Activated T-helper 2 cell treated with anti-CD3 and anti-CD28 coated beads, Interferon-gamma antibody, Interleukin-2, Interleukin-4, amounts not matched to agents 10 μg/mL and 5 μg/mL and 100 μg/mL, durations not matched to agents 14 hours and 24 hours and 36 hours (primary cell): Measurements from ENCODE around the gene SLC36A4. TPM values are rescaled to one million over a fixed set of nuclear protein-coding genes. Genes with fewer than 3 reads are reported as not detected.

Experiments used
- DNase-seq: peaks from one replicate; pipeline ENCODE4 v3.0.0; 2021; ENCODE audit warnings: low spot score
- H3K27ac Mint-ChIP-seq: one replicate; pipeline ENCODE4 v1.8.0; 2021; ENCODE audit warnings: mixed read lengths
- H3K27me3 Mint-ChIP-seq: one replicate; pipeline ENCODE4 v1.8.0; 2021; ENCODE audit warnings: low read depth, mixed read lengths
- H3K36me3 Mint-ChIP-seq: one replicate; pipeline ENCODE4 v1.8.0; 2021; ENCODE audit warnings: low read depth, mixed read lengths
- H3K4me1 Mint-ChIP-seq: one replicate; pipeline ENCODE4 v1.8.0; 2021; ENCODE audit warnings: low read depth, mixed read lengths
- H3K4me3 Mint-ChIP-seq: one replicate; pipeline ENCODE4 v1.8.0; 2021; ENCODE audit warnings: low read depth, mild to moderate bottlenecking, moderate library complexity, mixed read lengths
- H3K9me3 Mint-ChIP-seq: one replicate; pipeline ENCODE4 v1.8.0; 2021; ENCODE audit warnings: mixed read lengths
- intact Hi-C: fragments of 100-400 bp; cut with micrococcal nuclease; formaldehyde crosslinking; loops from one replicate; pipeline ENCODE4 v1.15.1; 2023
- total RNA-seq: library from RNA; stranded (reverse); gene quantifications from 2 replicates; pipeline ENCODE4 v1.2.3, GENCODE V29; 2022

The SLC36A4 gene
- total RNA-seq, 1 donor from 2014 or later, result 18.9 TPM

DNA sequence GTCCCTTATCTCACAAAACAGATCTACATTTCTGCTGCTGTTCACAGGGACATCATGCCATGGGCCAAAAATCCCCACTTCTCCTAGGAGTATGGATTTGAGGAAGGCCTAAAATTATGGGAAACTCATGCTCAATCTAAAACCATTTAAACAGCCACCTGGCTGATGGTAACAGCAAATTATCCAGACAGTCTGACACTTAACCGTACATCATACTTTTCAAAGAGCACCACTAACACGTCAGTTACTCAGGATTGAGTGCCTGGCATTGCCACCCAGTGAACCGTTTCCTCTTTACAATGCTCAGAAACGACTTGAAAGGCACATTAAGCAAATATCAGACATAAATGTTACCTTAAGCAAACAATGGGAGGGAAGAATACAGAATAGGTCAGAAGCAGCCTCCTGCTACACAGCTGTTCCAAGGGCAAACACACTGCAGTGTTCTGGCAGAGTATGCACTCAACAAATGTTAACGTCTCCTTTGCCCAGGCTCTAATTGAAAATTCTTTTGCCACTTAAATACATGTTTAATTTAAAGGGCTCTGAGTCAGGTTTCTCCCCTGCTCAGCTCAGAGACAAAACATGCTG lies 18.8 kb upstream of the SLC36A4 start:
- intact Hi-C loops, result no loop called here
- Mint-ChIP-seq H3K4me1 (no peaks in the 10 kb centered on the region), H3K9me3 (no peaks in the 10 kb centered on the region), H3K36me3 (no peaks in the 10 kb centered on the region), H3K27me3 (peaks cover 6% of the 10 kb centered on the region), H3K27ac (no peak overlapping the region), H3K4me3 (no peak overlapping the region)
- DNase-seq, result no peak

DNA sequence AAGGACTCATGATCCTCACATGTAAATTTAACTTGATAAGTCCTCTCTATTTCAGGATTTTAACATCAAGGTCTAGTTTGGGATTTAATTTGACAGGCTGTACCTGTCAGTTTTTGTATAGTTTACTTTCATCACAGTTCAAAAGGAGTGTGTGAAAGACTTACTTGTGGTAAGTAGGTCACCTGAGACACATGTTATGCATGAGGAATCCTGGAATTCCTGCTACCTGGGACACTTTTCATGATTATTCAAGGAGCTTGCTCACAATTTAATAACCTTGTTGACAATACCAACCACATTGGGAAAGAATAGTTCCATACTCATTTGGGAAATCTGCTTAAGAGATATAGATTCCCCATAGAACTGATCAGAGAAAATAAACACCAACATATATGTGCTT lies 15.8 kb upstream of the SLC36A4 start:
- H3K36me3 Mint-ChIP-seq, result no peaks in the 10 kb centered on the region
- H3K27me3 Mint-ChIP-seq, result peaks cover 9% of the 10 kb centered on the region
- intact Hi-C loops, result no loop called here
- DNase-seq, result no peak
- peaks cover 3% of the 10 kb centered on the region for H3K9me3 Mint-ChIP-seq
- H3K4me1 Mint-ChIP-seq, result no peaks in the 10 kb centered on the region
- no peak overlapping the region for H3K4me3 Mint-ChIP-seq
- H3K27ac Mint-ChIP-seq, result no peak overlapping the region

DNA sequence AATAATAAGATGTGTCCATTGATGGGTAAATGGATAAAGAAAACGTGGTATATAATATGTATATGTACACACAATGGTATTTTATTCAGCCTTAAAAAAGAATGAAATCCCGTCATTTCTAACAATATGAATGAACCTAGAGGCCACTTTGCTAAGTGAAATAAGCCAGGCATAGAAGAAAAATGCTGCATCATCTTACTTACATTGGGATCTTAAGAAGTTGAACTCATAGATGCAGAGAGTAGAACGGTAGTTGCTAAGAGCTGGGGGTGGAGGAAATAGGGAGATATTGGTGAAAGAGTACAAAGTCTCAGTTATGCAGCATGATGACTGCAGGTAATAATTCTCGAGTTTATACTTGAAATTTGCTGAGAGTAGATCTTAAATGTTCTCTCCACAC lies 14.3 kb upstream of the SLC36A4 start:
- Mint-ChIP-seq H3K9me3 (peaks cover 4% of the 10 kb centered on the region), H3K27ac (no peak overlapping the region), H3K4me3 (no peak overlapping the region), H3K4me1 (no peaks in the 10 kb centered on the region), H3K36me3 (no peaks in the 10 kb centered on the region), H3K27me3 (peaks cover 9% of the 10 kb centered on the region)
- no peak for DNase-seq
- intact Hi-C loops, result no loop called here

DNA sequence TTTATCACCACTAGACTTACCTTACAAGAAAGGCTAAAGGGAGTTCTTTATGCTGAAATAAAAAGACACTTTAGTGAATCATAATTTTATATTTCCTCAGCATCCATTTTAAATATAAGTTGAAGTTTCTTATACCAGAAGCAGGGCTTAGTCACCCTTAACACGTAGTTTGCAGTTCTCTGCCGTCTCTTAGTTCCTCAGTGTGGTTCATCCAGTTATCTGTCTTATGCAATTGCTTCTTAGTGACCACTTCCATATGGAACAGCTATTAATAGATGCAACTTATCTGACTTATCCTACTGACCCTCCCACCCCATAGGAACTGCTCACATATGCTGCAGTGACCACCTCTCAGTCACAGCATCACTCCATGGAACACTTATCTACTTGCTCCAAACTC lies 11.7 kb upstream of the SLC36A4 start:
- Mint-ChIP-seq H3K4me3 (no peak overlapping the region), H3K36me3 (no peaks in the 10 kb centered on the region), H3K27ac (no peak overlapping the region), H3K9me3 (peaks cover 4% of the 10 kb centered on the region), H3K4me1 (no peaks in the 10 kb centered on the region), H3K27me3 (peaks cover 9% of the 10 kb centered on the region)
- intact Hi-C loops, result no loop called here
- DNase-seq, result no peak

DNA sequence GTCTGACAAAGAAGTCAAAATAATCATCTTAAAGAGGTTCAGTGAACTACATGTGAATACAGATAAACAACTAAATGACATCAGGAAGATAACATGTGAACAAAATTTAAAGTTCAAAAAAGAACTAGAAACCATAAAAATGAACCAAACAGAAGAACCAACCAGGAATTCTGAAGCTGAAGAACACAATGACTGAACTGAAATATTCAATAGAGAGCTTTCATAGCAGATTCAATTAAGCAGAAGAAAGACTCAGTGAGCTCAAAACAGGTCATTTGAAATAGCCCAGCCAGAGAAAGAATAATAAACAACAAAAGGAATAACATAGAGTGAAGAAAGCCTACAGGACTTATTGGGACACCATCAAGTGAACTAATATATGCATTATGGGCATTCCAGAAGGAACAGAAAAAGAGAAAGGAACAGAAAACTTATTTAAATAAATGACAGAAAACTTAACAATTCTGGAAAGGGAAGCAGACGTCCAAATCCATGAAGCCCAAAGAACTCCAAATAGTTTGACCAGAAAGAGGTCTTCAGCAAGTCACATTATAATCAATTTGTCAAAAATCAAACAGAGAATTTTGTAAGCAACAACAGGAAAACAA lies 11.0 kb upstream of the SLC36A4 start:
- Mint-ChIP-seq H3K4me3 (no peak overlapping the region), H3K36me3 (no peaks in the 10 kb centered on the region), H3K27me3 (peaks cover 13% of the 10 kb centered on the region), H3K4me1 (no peaks in the 10 kb centered on the region), H3K9me3 (peaks cover 4% of the 10 kb centered on the region), H3K27ac (no peak overlapping the region)
- intact Hi-C loops, result no loop called here
- DNase-seq, result no peak

DNA sequence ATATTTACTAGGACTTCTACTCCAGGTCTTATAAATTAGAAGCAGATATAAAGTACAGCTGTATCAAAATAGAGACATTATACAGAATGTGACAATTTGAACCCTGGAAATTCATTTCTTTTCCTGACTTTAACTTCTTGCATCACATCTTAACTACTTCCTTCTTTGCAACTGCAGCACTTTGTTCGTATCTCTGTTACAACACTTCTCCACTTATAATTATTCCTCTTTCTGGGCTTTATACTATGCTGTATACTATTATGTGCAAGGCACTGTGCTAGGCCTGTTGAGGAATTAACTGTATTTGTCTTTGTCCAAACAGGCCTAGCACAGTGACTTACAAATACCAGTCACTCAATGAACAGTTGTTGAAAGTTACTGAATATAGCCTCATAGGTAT lies 1.8 kb upstream of the SLC36A4 start:
- intact Hi-C loops, result loop anchor here (5.0 kb wide), 2 partner anchors 328 to 928 kb away; partner anchors contain the start of gene PANX1

DNA sequence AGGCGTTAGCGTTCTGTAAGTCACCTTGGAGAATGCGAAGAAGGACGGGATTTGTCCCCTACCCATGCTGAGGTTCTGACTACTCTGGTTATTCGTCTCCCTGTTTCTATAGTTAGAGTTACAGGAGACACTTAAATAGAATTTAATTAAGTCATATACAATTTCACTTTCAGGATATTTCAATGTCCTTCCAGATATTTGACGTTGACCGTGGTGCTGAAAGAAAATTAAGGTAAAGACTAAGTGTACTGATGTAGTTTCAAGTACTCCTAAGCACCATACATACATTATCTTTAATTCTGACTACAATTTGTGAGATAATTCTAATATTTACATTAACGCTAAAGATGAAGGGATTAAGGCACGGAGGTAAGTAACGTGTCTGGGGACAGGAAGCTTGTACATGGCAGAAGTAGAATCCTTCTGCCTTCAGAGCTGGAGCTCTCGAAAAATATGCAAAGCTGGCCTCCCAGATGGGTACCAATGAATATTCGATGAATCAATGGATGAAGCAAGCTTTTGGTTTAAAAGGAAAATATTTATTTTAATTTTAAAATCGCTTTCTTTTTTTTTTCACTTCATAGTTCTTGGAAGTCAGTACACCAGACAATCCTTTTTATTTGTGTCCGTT lies 539 bp upstream of the SLC36A4 start:
- intact Hi-C loops, result loop anchor here (5.0 kb wide), 2 partner anchors 329 to 929 kb away; partner anchors contain the start of gene PANX1
- Mint-ChIP-seq H3K4me3 (peak overlapping the region; percentile 88), H3K9me3 (no peaks in the 10 kb centered on the region), H3K27ac (peak overlapping the region; percentile 60), H3K4me1 (peaks cover 21% of the 10 kb centered on the region), H3K27me3 (peaks cover 17% of the 10 kb centered on the region), H3K36me3 (no peaks in the 10 kb centered on the region)
- no peak for DNase-seq

More for the DNA sequence above, 1.8 kb upstream of the SLC36A4 start:
- Mint-ChIP-seq H3K27ac (no peak overlapping the region), H3K4me1 (peaks cover 17% of the 10 kb centered on the region), H3K36me3 (no peaks in the 10 kb centered on the region), H3K4me3 (no peak overlapping the region), H3K9me3 (no peaks in the 10 kb centered on the region), H3K27me3 (peaks cover 20% of the 10 kb centered on the region)
- no peak for DNase-seq

DNA sequence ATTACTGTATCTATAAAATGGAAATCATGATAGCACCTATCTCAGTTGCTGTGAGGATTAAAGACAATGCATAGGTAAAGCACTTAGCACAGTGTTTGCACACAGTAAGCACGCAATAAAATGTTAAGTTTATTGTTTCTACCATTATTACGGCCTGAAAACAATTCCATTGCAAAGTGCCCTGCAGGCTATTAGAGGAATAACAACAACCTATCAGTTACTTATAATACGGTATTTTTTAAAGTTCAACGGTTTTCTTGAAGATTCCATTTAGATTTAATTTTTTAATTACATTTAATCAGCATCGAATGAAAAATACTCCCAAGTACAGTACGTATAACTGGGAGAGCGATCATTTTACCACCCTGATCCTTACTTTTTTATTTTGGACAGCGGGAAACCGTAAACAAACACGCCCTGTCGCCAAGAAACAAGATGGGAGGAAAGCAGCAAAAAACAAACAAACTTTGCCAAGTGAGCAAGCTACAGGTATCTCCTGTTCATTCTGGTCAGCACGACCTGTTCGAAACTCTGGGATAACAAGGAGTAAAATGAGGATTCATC lies 893 bp downstream of the SLC36A4 start:
- Mint-ChIP-seq H3K27ac (peak overlapping the region; percentile 92), H3K9me3 (no peaks in the 10 kb centered on the region), H3K27me3 (peaks cover 11% of the 10 kb centered on the region), H3K36me3 (no peaks in the 10 kb centered on the region), H3K4me1 (peaks cover 23% of the 10 kb centered on the region), H3K4me3 (peak overlapping the region; percentile 88)
- intact Hi-C loops, result loop anchor here (1.0 to 5.0 kb wide), 5 partner anchors 330 to 930 kb away; partner anchors contain the start of genes C11orf54, MED17, PANX1 and SMCO4
- DNase-seq, result no peak

DNA sequence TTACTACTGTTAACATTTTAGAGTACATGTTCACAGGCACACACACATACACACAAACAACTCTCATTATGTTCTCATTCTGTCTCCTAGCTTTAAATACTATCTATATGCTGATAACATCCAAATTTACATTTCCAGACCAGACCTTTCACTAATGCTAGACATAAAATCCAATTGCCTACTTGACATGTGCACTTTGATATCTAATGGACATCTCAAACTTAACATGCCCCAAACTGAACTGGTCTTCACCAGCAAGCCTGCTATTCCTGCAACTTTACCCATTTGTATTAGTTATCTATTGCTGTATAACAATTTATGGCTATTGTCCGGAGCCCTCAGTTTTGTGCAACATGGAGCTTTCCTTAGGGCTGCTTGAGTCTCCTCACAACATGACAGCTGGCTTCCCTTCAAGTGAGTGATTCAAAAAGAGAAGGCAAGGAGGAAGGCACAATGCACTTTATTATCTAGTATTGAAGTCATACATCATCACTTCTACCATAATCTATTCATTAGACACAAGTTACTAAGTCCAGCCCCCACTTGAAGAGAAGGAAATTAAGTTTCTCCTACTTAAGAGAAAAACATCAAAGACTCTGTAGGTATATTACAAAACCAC lies 3.0 kb downstream of the SLC36A4 start:
- Mint-ChIP-seq H3K36me3 (no peaks in the 10 kb centered on the region), H3K27me3 (no peaks in the 10 kb centered on the region), H3K4me3 (no peak overlapping the region), H3K4me1 (peaks cover 23% of the 10 kb centered on the region), H3K9me3 (no peaks in the 10 kb centered on the region), H3K27ac (no peak overlapping the region)
- no peak for DNase-seq
- intact Hi-C loops, result loop anchor here (5.0 kb wide), 2 partner anchors 333 to 933 kb away; partner anchors contain the start of gene PANX1

DNA sequence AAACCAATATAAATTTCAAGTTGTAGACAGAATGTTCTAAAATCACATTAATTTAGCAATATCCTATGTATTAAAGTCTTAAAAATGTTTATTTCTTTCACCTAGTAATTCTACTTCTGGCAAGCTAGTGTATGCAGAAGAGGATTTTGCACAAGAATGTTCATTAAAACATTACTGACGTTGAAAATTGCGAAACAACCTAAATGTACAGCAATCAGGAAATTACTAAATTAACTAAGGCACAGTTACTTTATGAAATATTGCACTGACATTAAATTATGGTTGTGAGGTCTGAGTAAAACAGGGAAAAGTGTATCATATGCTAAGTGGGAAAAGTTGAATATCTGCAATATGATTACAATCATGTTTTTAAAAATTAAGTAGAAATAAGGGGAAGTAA lies 4.1 kb downstream of the SLC36A4 start:
- intact Hi-C loops, result no loop called here
- Mint-ChIP-seq H3K27me3 (no peaks in the 10 kb centered on the region), H3K4me1 (peaks cover 18% of the 10 kb centered on the region), H3K36me3 (no peaks in the 10 kb centered on the region), H3K9me3 (peaks cover under 1% of the 10 kb centered on the region), H3K27ac (no peak overlapping the region), H3K4me3 (no peak overlapping the region)
- no peak for DNase-seq

DNA sequence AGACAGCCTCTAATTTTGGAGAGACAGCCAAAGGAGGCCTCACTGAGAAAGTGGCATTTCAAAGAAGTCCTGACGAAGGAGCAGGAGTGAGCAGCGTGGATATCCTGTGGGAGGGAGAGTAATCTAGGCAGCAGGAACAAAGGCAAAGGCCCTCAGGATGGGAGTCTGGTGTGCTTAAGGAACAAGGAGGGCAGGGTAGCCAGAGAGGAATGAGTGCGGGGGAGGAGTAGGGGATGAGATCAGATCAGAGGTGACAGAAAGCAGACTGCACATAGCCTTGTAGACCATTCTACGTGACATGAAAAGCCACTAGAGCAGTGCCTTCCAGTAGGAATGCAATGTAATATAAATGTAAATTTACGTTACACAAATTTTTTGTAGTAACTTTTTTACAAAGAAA lies 5.6 kb downstream of the SLC36A4 start:
- Mint-ChIP-seq H3K27ac (no peak overlapping the region), H3K4me3 (no peak overlapping the region), H3K27me3 (no peaks in the 10 kb centered on the region), H3K9me3 (peaks cover 16% of the 10 kb centered on the region), H3K36me3 (peaks cover 5% of the 10 kb centered on the region), H3K4me1 (peaks cover 16% of the 10 kb centered on the region)
- DNase-seq, result no peak
- intact Hi-C loops, result no loop called here

DNA sequence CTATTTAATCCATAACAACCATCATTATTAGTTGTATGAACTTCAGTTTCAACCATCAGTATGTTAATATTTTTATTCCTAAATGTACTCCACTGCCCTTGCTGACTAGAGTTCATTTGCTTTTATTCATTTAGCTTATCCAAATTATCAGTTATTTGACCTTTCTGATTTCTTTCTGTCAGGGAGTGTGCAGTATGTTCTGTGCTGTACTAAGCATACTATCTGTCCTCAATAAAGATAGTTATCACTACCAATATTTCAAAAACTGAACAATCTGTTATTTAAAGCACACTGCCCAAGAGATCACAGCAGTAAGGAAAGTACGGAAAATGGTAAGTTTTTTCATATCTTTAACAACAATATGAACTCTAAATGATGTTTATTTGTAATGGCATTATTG lies 8.3 kb downstream of the SLC36A4 start:
- Mint-ChIP-seq H3K4me3 (no peak overlapping the region), H3K27ac (no peak overlapping the region), H3K9me3 (peaks cover 18% of the 10 kb centered on the region), H3K4me1 (peaks cover 5% of the 10 kb centered on the region), H3K27me3 (no peaks in the 10 kb centered on the region), H3K36me3 (peaks cover 14% of the 10 kb centered on the region)
- intact Hi-C loops, result no loop called here
- no peak for DNase-seq
